ENCODE results near the gene FSHR.

The FSHR gene, protein sequence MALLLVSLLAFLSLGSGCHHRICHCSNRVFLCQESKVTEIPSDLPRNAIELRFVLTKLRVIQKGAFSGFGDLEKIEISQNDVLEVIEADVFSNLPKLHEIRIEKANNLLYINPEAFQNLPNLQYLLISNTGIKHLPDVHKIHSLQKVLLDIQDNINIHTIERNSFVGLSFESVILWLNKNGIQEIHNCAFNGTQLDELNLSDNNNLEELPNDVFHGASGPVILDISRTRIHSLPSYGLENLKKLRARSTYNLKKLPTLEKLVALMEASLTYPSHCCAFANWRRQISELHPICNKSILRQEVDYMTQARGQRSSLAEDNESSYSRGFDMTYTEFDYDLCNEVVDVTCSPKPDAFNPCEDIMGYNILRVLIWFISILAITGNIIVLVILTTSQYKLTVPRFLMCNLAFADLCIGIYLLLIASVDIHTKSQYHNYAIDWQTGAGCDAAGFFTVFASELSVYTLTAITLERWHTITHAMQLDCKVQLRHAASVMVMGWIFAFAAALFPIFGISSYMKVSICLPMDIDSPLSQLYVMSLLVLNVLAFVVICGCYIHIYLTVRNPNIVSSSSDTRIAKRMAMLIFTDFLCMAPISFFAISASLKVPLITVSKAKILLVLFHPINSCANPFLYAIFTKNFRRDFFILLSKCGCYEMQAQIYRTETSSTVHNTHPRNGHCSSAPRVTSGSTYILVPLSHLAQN

DNA sequence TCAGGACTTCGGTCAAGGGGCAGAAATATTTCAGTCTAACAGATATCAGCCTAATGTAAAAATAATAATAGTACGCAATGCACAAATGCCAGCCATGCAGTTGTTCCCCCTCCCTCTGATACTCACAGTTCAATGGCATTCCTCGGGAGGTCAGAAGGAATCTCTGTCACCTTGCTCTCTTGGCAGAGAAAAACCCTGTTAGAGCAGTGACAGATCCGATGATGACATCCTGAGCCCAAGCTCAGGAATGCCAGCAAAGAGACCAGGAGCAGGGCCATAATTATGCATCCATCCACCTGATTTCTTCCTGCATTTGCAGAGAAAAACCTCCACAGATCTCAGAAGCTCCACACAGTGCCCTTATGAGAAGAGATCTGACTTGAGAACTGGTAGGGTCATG lies at the start of gene FSHR:
Gene FSHR, minus strand, starts transcription at position 376 of the 400 bp plus-strand sequence. Its CDS starts 98 bp downstream, at position 278.
- no peak for DNase-seq

GRCh38 chr2:49199266-49199665 lies 45.0 kb upstream of the FSHR start:
- DNase-seq, result no peak

DNA sequence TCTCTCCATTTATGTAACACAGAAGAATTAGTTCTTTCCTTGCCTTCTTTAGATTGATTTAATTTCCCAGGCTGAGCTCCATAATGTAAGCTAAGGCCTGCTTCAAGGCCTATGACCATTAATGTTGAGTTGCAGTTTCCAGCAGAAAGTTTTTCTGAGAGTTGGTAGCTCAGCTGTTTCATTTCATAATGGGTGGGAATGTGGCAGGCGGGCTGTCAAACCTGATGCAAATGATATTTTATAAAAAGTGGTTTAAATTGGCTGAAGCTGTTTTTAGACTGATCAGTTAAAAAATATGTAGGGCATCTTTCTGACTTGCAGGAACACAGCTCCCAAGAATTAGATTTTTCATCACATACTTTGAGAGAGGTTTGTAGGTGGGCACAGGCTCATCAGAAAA lies 40.4 kb upstream of the FSHR start:
- DNase-seq, result no peak

- DNase-seq, result no peak
Observed at GRCh38 chr2:49192036-49192435, 37.7 kb upstream of the FSHR start.

DNA sequence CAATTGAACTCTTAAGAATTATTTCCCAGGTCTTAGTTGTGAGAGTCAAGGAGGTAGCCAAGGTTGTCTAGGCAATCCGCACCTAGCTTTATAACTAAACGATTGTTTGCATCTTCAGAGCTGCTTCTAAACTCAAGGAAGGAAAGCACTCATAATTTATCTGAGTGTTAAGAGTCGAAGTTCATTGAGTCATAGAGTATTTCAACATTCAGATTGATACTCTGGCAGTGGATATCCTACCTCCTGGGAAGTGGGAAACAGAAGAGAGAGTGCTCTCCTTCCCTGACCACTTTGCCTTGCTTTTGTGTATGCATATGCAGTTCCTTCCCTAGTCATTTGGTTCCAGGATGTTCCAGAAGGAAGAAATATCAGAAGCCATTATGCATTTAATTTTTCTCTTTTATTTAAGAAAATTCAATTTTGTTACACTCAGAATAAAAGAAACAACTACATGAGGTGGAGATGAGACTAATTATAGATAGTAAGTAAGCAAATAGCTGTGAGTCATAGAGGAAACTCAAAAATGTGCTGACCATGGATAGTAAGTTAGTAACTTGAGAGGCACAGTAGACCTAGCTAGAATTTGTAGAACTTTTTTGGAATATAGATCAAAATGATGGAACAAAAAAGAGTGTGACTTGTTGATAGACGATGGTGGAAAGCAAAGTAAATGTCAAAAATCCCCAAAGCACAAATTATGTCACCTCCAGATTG lies 35.4 kb upstream of the FSHR start:
- DNase-seq, result no peak

DNA sequence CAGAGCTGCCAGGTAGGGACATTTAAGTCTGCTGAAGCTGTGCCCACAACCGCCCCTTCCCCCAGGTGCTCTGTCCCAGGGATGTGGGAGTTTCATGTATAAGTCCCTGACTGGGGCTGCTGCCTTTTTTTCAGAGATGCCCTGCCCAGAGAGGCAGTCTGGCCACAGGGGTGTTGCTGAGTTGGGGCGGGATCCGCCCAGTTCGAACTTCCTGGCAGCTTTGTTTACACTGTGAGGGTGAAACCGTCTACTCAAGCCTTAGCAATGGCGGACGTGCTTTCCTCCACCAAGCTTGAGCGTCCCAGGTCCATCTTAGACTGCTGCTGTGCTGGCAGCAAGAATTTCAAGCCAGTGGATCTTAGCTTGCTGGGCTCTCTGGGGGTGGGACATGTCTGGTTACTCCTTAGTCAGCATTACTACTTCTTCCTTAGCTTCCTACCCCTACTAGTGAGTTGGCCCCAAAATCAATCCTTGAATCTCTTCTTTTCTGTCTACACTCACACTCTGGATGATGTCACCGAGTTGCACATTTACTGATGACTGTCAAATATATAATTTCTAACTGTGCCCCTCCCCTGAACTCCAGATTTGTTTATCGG lies 31.8 kb upstream of the FSHR start:
- DNase-seq, result no peak

DNA sequence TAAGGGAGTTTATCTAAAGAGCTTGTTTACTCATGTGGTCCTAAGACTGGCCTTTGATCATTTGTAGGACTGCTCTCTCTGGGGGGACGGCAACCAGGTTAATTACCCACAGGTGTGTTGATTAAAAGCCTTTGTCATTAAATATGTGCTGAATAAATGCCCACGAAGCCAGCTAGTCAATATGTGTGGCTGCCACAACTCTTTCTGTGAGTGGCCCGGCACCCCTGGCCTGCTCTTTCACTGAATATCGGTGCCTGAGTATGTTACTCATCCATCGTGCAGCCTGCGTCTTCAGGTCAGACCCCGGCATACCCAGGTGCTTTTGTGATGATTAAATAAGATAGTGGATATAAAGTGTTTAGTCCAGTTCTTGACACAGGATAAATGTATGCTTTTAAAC lies 24.3 kb upstream of the FSHR start:
- DNase-seq, result no peak

DNA sequence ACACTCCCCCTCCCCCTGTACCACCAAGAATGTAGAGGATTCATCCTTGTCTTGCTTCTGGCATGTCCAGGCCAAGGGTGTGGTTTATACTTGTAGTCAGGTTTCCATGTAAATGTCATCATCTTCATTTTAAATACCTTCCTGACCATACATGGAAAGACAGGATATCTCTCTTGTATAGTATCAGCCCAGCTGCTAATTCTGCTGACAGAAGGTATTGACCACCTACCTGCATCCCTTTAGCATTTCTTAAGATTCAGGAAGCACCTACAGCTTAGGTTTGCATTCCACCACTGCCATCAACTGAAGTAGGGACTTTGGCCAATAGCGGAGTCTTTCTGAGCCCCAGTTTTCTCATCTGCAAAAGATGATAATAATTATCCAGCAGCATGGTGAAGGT lies 22.9 kb upstream of the FSHR start:
- DNase-seq, result no peak

- no peak for DNase-seq
Observed at GRCh38 chr2:49175831-49176230, 21.5 kb upstream of the FSHR start.

GRCh38 chr2:49174750-49175149 lies 20.4 kb upstream of the FSHR start:
- DNase-seq, result no peak

DNA sequence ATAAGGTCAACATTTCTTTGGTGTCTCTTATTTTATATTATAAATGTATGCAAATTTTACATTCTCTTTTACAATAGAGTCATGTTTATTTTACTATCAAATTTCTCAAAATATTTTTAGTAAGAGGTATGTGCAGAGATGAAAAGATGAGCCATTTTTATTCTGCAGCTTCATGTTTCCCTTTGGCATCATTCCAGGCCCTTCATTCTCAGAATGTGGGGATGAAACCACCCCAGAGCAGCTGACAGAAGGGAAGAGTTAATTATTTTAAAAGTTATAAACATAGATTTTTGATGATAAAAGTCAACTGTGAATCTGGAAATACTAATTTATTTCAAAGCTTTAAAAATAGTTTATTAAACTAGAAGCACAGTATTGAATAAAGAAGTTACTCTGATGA lies 12.8 kb upstream of the FSHR start:
- peak; percentile 6 for DNase-seq

DNA sequence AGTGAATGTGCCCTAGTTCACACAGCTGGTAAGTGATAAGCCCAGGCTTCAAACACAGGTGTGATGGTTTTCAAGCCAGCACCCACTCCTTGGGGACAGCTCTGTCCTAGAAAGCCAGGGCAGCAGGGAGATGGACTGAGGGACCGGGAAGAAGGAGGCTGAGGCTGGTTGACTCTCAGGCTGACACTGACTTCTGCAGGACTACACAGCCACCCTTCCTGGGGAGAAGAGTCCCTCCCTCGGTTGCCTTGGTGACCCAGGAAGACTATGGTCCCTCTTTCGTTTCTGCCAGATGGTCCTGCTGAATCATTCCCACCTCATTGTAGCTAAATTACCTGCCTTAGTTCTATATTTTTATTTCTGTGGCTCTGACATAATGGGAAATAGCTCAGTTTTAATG lies 11.3 kb upstream of the FSHR start:
- DNase-seq, result no peak

GRCh38 chr2:49164729-49165128 lies 10.4 kb upstream of the FSHR start:
- DNase-seq, result no peak

- no peak for DNase-seq
Observed at GRCh38 chr2:49162151-49162550, 7.8 kb upstream of the FSHR start.

GRCh38 chr2:49154891-49155290 lies 576 bp upstream of the FSHR start:
- no peak for DNase-seq

GRCh38 chr2:49153252-49153651 lies 1.1 kb downstream of the FSHR start:
- no peak for DNase-seq

GRCh38 chr2:49152824-49153223 lies 1.5 kb downstream of the FSHR start:
- DNase-seq, result no peak

GRCh38 chr2:49146401-49146800 lies 7.9 kb downstream of the FSHR start:
- no peak for DNase-seq

DNA sequence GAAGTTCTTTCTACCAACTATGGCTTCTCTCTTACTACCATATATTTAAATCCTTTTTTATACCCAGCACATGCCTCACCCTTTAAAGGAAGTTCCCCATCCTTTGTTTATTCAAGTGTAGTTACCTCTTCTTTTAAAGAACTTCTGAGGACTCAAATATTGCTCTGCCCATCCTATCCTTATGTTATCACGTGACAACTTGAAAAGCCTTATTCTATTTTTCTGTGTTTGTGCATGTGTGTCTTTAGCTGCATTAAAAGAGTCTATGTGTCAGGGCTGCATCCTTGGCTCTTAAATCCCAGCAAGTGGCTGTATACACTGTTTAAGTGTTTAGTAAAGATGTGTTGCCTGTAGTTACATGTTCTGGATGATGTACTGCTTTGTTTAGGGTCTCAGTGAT lies 22.5 kb downstream of the FSHR start:
- DNase-seq, result no peak

DNA sequence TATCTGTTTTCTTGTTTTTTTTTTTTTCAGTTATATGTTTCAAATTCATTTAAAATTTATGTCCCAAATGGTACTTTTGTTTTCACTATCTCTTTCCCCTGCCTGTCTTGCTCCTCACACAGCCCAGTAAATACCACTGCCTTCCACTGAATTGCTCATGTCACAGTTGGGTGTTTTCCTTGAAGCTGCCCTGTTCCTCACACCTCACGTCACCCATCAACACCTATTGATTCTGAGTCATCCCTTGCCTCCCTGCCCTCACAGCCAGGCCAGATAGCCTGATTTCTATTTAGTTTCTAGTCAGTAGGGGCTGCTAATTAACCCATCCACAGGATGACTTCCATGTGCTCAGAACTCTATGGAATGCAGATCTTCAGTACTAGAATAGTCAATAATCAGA lies 25.3 kb downstream of the FSHR start:
- no peak for DNase-seq

DNA sequence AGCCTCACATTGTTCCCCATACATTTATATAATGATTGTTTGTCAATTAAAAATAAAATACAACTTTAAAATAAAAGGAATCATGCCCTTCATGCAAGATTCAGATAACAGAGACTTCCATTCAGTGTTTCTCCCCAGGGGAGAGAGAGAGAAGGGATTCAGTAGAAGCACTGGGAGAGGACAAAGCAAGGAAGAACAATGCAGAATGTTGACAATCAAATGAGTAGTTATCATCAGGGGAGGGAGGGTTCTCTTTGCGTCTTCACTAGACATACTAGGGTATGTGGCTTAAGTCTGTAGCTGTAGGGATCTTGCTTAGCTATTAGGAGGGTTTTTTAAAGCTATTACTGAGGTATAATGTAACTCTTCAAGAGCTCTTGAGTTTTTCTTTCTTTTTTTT lies 30.7 kb downstream of the FSHR start:
- no peak for DNase-seq

GRCh38 chr2:49122107-49122506 lies 32.2 kb downstream of the FSHR start:
- DNase-seq, result no peak

DNA sequence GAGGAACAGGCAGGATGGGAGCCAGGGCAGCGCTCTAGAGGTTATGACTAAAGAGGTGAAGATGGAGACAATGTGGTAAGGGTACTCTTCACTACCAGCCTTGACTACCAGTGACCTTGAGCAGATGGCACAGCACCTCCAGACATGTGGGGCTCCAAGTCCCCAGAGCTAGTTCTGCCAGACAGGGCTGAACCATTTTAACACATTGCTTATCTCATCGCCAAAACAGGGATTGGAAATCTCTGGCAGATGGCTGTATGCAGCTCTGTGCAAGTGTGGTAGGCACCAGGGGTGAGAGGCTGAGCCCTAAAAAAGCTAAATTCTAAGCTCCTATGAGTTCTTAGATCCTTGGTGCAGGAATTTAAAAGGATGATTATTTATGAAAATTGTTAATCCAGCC lies 41.3 kb downstream of the FSHR start:
- DNase-seq, result no peak

- DNase-seq, result no peak
Observed at GRCh38 chr2:49111456-49111855, 42.9 kb downstream of the FSHR start.

Measured in NCI-H2171 treated with DMSO at 0.1 percent for 48 hours (cell line).